H1 (cell line): ENCODE results near the gene TMTC2. TPM values are rescaled to one million over a fixed set of nuclear protein-coding genes. Genes with fewer than 3 reads are reported as not detected.
A peak's percentile ranks its signal among the peaks of the same experiment; 100 is the strongest.

Experiments
- CTCF ChIA-PET: fragments of 300-600 bp; sonication (Branson Sonifier 250); formaldehyde crosslinking; loops from one replicate; lab custom pipeline; 2021; ENCODE audit not compliant: partially characterized antibody; lab: Charles Lee
- POLR2A ChIA-PET: fragments of 300-600 bp; sonication (Branson Sonifier 250); formaldehyde crosslinking; loops from one replicate; lab custom pipeline; 2021; ENCODE audit warnings: inconsistent platforms; ENCODE audit not compliant: partially characterized antibody; lab: Charles Lee
- DNase-seq, 2 experiments: peaks; one replicate each; pipeline versions ENCODE4 v3.0.0 to v3.0.0-alpha.2; 2010 to 2022; ENCODE audit warnings: low spot score in 2 of 2, low read depth in 1 of 2, mixed read lengths in 1 of 2
- FAIRE-seq: peaks from 2 replicates; lab custom pipeline; 2011; peaks lifted over from hg19 to GRCh38; lab: Jason Lieb, UNC
- H2AFZ ChIP-seq: 2 replicates; pipeline ENCODE4 v1.8.1; 2012; ENCODE audit warnings: low read length, inconsistent platforms
- H2AK5ac ChIP-seq: 2 replicates; pipeline ENCODE4 v1.6.1; 2013; ENCODE audit warnings: low read depth, low read length
- H2BK120ac ChIP-seq: replicated peaks from 2 replicates; pipeline ENCODE3; 2013; ENCODE audit warnings: low read depth, low read length, inconsistent platforms
- H2BK12ac ChIP-seq: 2 replicates; pipeline ENCODE4 v1.6.1; 2013; ENCODE audit warnings: low read depth, low read length
- H2BK15ac ChIP-seq: 2 replicates; pipeline ENCODE4 v1.6.1; 2013; ENCODE audit warnings: low read length
- H2BK20ac ChIP-seq: 2 replicates; pipeline ENCODE4 v1.6.1; 2013; ENCODE audit warnings: low read length
- H2BK5ac ChIP-seq: 2 replicates; pipeline ENCODE4 v1.6.1; 2013; ENCODE audit warnings: low read depth, low read length
- H3K14ac ChIP-seq: 2 replicates; pipeline ENCODE4 v1.6.1; 2013; ENCODE audit warnings: inconsistent platforms; ENCODE audit not compliant: insufficient read length
- H3K18ac ChIP-seq: 2 replicates; pipeline ENCODE4 v1.6.1; 2013; ENCODE audit warnings: low read length; ENCODE audit errors: extremely low read depth
- H3K23ac ChIP-seq: 2 replicates; pipeline ENCODE4 v1.6.1; 2013; ENCODE audit warnings: inconsistent platforms; ENCODE audit not compliant: insufficient read length
- H3K23me2 ChIP-seq: 2 replicates; pipeline ENCODE4 v1.6.1; 2013; ENCODE audit warnings: low read depth, low read length
- H3K27ac ChIP-seq: 2 replicates; pipeline ENCODE4 v1.6.1; 2011; ENCODE audit warnings: low read depth, low read length, inconsistent platforms
- H3K27me3 ChIP-seq, 4 experiments: replicated peaks in 1 of 4; 1 replicate in 1 of 4; 2 replicates in 3 of 4; pipeline versions ENCODE4 v1.6.1 to v1.8.1; 2011 to 2013; ENCODE audit warnings: low read length in 3 of 4, mild to moderate bottlenecking in 3 of 4, inconsistent platforms in 2 of 4, mixed read lengths in 2 of 4, moderate library complexity in 1 of 4; ENCODE audit not compliant: control insufficient read depth in 3 of 4, insufficient read depth in 3 of 4; ENCODE audit errors: extremely low read depth in 1 of 4
- H3K36me3 ChIP-seq, 4 experiments: 2 replicates each; pipeline versions ENCODE4 v1.6.1 to v1.8.1; 2011 to 2013; ENCODE audit warnings: mild to moderate bottlenecking in 4 of 4, low read length in 3 of 4, moderate library complexity in 2 of 4, control low read depth in 1 of 4, inconsistent platforms in 1 of 4; ENCODE audit not compliant: insufficient read depth in 4 of 4, control insufficient read depth in 2 of 4
- H3K4ac ChIP-seq: replicated peaks from 2 replicates; pipeline ENCODE3; 2013; ENCODE audit warnings: low read length, low read depth, mixed read lengths, inconsistent platforms; ENCODE audit not compliant: insufficient read length
- H3K4me1 ChIP-seq, 4 experiments: replicated peaks in 1 of 4; 1 replicate in 1 of 4; 2 replicates in 3 of 4; pipeline versions ENCODE4 v1.6.1 to v1.8.1; 2011 to 2013; ENCODE audit warnings: low read length in 3 of 4, inconsistent platforms in 2 of 4, mixed read lengths in 1 of 4; ENCODE audit not compliant: insufficient read depth in 4 of 4, control insufficient read depth in 3 of 4
- H3K4me2 ChIP-seq, 2 experiments: 2 replicates each; pipeline versions ENCODE4 v1.6.1 to v1.8.1; 2011 to 2013; ENCODE audit warnings: low read depth in 2 of 2, low read length in 2 of 2, control low read depth in 1 of 2, inconsistent platforms in 1 of 2, mild to moderate bottlenecking in 1 of 2; ENCODE audit not compliant: insufficient read depth in 1 of 2
- H3K4me3 ChIP-seq, 4 experiments: fragments of 200-600, 300-600 bp in 1 of 4; sonication (generic), shearing (Covaris generic), sonication (Bioruptor Twin) in 1 of 4; 2 replicates each; pipeline versions ENCODE4 v1.5.1 to v1.8.1; 2011 to 2016; ENCODE audit warnings: low read length in 4 of 4, low read depth in 3 of 4, control low read depth in 2 of 4, inconsistent platforms in 2 of 4, mild to moderate bottlenecking in 2 of 4, mixed read lengths in 1 of 4, moderate library complexity in 1 of 4; ENCODE audit not compliant: insufficient read depth in 2 of 4; ENCODE audit errors: extremely low read depth in 1 of 4
- H3K56ac ChIP-seq: replicated peaks from 2 replicates; pipeline ENCODE3; 2013; ENCODE audit warnings: low read depth, mild to moderate bottlenecking, mixed read lengths, low read length, inconsistent platforms; ENCODE audit not compliant: insufficient read length
- H3K79me1 ChIP-seq: 2 replicates; pipeline ENCODE4 v1.6.1; 2013; ENCODE audit warnings: low read depth, low read length, control low read depth
- H3K79me2 ChIP-seq, 2 experiments: 2 replicates each; pipeline versions ENCODE4 v1.6.1 to v1.8.1; 2012 to 2013; ENCODE audit warnings: low read length in 2 of 2, mild to moderate bottlenecking in 2 of 2, inconsistent platforms in 1 of 2; ENCODE audit not compliant: insufficient read depth in 2 of 2, control insufficient read depth in 1 of 2
- H3K9ac ChIP-seq, 4 experiments: replicated peaks in 1 of 4; 1 replicate in 1 of 4; 2 replicates in 3 of 4; pipeline versions ENCODE4 v1.6.1 to v1.8.1; 2011 to 2013; ENCODE audit warnings: low read depth in 3 of 4, low read length in 3 of 4, control low read depth in 2 of 4, mild to moderate bottlenecking in 2 of 4, moderate library complexity in 2 of 4, inconsistent platforms in 1 of 4; ENCODE audit errors: extremely low read depth in 1 of 4
- H3K9me3 ChIP-seq, 2 experiments: 2 replicates each; pipeline versions ENCODE4 v1.6.1 to v1.8.1; 2012 to 2013; ENCODE audit warnings: mild to moderate bottlenecking in 2 of 2, moderate library complexity in 2 of 2, control low read depth in 1 of 2, inconsistent platforms in 1 of 2, low read depth in 1 of 2, low read length in 1 of 2, mixed read lengths in 1 of 2; ENCODE audit not compliant: insufficient read depth in 2 of 2
- H4K20me1 ChIP-seq, 2 experiments: replicated peaks in 1 of 2; 2 replicates each; pipeline versions ENCODE3 to v1.8.1; 2011 to 2013; ENCODE audit warnings: inconsistent platforms in 2 of 2, low read length in 2 of 2, mild to moderate bottlenecking in 1 of 2; ENCODE audit not compliant: insufficient read depth in 2 of 2, control insufficient read depth in 1 of 2
- H4K5ac ChIP-seq: 2 replicates; pipeline ENCODE4 v1.6.1; 2013; ENCODE audit warnings: low read length, low read depth, mixed read lengths, inconsistent platforms; ENCODE audit not compliant: insufficient read length
- H4K8ac ChIP-seq: 2 replicates; pipeline ENCODE4 v1.8.0; 2013; ENCODE audit warnings: mild to moderate bottlenecking, moderate library complexity, low read length, inconsistent platforms; ENCODE audit not compliant: insufficient read depth; ENCODE audit errors: extremely low read depth
- H4K91ac ChIP-seq: replicated peaks from 2 replicates; pipeline ENCODE3; 2013; ENCODE audit warnings: low read length, mixed read lengths, inconsistent platforms; ENCODE audit not compliant: insufficient read length
- BACH1 ChIP-seq: IDR thresholded peaks from 2 replicates; pipeline ENCODE4 v1.6.1; 2012; ENCODE audit warnings: low read length, improper control_type of control experiment
- CHD2 ChIP-seq: IDR thresholded peaks from 2 replicates; pipeline ENCODE4 v1.6.1; 2012; ENCODE audit warnings: low read length, improper control_type of control experiment
- EGR1 ChIP-seq: IDR thresholded peaks from 2 replicates; pipeline ENCODE4 v1.6.1; 2011; ENCODE audit warnings: low read depth, low read length, borderline replicate concordance
- JUND ChIP-seq: IDR thresholded peaks from 2 replicates; pipeline ENCODE4 v1.6.1; 2011; ENCODE audit warnings: mild to moderate bottlenecking, improper control_type of control experiment, low read length
- POLR2A ChIP-seq, 2 experiments: IDR thresholded peaks; 1 replicate in 1 of 2; 2 replicates in 1 of 2; pipeline ENCODE4 v1.6.1; 2011; ENCODE audit warnings: low read depth in 2 of 2, low read length in 2 of 2, mild to moderate bottlenecking in 2 of 2; ENCODE audit errors: control extremely low read depth in 1 of 2
- SAP30 ChIP-seq: fragments of 300-600 bp; sonication (generic); IDR thresholded peaks from 2 replicates; pipeline ENCODE4 v1.7.1; 2012; ENCODE audit warnings: low read length, moderate library complexity, mild to moderate bottlenecking, inconsistent platforms; ENCODE audit not compliant: insufficient read depth, insufficient replicate concordance
- SP4 ChIP-seq: IDR thresholded peaks from 2 replicates; pipeline ENCODE4 v1.6.1; 2012; ENCODE audit warnings: low read length, inconsistent platforms
- WGBS, 2 experiments: shearing (Covaris generic) in 1 of 2; methylation state at CpG; one replicate each; pipeline versions ENCODE4 v1.1.6 to v1.1.7; 2013 to 2015; ENCODE audit warnings: low lambda C conversion rate in 2 of 2, mixed read lengths in 2 of 2, inconsistent platforms in 1 of 2, low coverage in 1 of 2, missing lambda C conversion rate in 1 of 2; ENCODE audit not compliant: insufficient replicate concordance in 2 of 2, insufficient coverage in 1 of 2, insufficient read length in 1 of 2; ENCODE audit errors: extremely low coverage in 1 of 2, missing lambda C conversion rate in 1 of 2; 5-methylcytosine and 5-hydroxymethylcytosine counted together
- polyA plus RNA-seq, 7 experiments: library from polyadenylated mRNA; depleted of rRNA in 3 of 7; stranded (reverse) in 5 of 7; unstranded in 2 of 7; fragments of >200 nt in 5 of 7; fragments of 200-250 nt in 2 of 7; gene quantifications; 1 replicate in 5 of 7; 2 replicates in 1 of 7; 4 replicates in 1 of 7; pipeline versions ENCODE4 v1.2.1 to v1.2.3, GENCODE V29; 2011 to 2013; ENCODE audit warnings: missing spikeins in 2 of 7, mixed read lengths in 2 of 7
- total RNA-seq: library from RNA; stranded (reverse); fragmentation: NEBNext Ultra II Directional; extraction: Animal tissue kit (Norgen Biotek cat#: 25700); gene quantifications from 2 replicates; pipeline ENCODE4 v1.2.1, GENCODE V29; 2021

The TMTC2 gene
- total and polyA plus RNA-seq, 2 of the 8 experiments (the other 6 are each of a cell fraction or from before 2014, with no cell fraction given): 2.3 to 3.9 TPM

- FAIRE-seq: peak; percentile 32
- 79% methylated on average over 1 of the region's 1 CpG; no CpG with 5 or more reads in 1 of the 2 experiments for WGBS, 2 experiments
These were observed 405.4 kb downstream of the TMTC2 start for GRCh38 chr12:83092129-83092528.

More at GRCh38 chr12:83092129-83092528, 405.4 kb downstream of the TMTC2 start:
- POLR2A ChIA-PET: no interaction called here
- no peak overlapping the region for H2AK5ac ChIP-seq
- H3K4ac ChIP-seq: no peak overlapping the region
- no peak overlapping the region for H3K4me3 ChIP-seq
- H2BK5ac ChIP-seq: no peak overlapping the region
- H2BK120ac ChIP-seq: no peak overlapping the region
- H4K91ac ChIP-seq: no peak overlapping the region
- H3K27ac ChIP-seq: no peak overlapping the region
- TF ChIP-seq SP4 (no peak), EGR1 (no peak), BACH1 (no peak), CHD2 (no peak), SAP30 (no peak), POLR2A (IDR thresholded peaks at IDR 0.05; ENCODE audit: control extremely low read depth in 1 of 2, low read depth in 2 of 2, low read length in 2 of 2) (no peak), JUND (no peak)
- TF ChIP-seq, all 59 proteins: peak for 0
- Histone ChIP-seq H2BK15ac (no peak overlapping the region), H4K20me1 (no peaks in the 10 kb centered on the region), H2AFZ (no peak overlapping the region), H3K23me2 (no peaks in the 10 kb centered on the region), H3K4me1 (no peaks in the 10 kb centered on the region; a peak in 1 of 7 replicates), H3K36me3 (no peaks in the 10 kb centered on the region; a peak in 1 of 8 replicates), H3K9me3 (no peaks in the 10 kb centered on the region), H3K18ac (no peak overlapping the region), H3K79me1 (no peaks in the 10 kb centered on the region), H4K5ac (no peak overlapping the region), H2BK20ac (no peak overlapping the region), H2BK12ac (no peak overlapping the region), H3K23ac (no peak overlapping the region), H3K27me3 (no peaks in the 10 kb centered on the region), H4K8ac (no peak overlapping the region), H3K56ac (no peak overlapping the region), H3K9ac (no peak overlapping the region), H3K14ac (no peak overlapping the region), H3K79me2 (no peaks in the 10 kb centered on the region), H3K4me2 (0 out of 4 replicates have a peak overlapping the region, but pooled peaks of 1 of the 2 experiments have one; percentile 17)
- CTCF ChIA-PET: interaction anchor here (0.5 to 0.7 kb wide), 2 partner anchors 66 to 339 kb away, joined by 3 to 4 read pairs; no protein-coding TSS in a partner anchor
- no peak for DNase-seq
